ENCODE measurements around the gene C1orf167. TPM values are rescaled to one million over a fixed set of nuclear protein-coding genes. Genes with fewer than 3 reads are reported as not detected.

Gene C1orf167
- total and polyA plus RNA-seq, 2 of the 8 experiments (the other 6 are each of a cell fraction or from before 2014, with no cell fraction given) = 0.70 to 1.3 TPM

DNA sequence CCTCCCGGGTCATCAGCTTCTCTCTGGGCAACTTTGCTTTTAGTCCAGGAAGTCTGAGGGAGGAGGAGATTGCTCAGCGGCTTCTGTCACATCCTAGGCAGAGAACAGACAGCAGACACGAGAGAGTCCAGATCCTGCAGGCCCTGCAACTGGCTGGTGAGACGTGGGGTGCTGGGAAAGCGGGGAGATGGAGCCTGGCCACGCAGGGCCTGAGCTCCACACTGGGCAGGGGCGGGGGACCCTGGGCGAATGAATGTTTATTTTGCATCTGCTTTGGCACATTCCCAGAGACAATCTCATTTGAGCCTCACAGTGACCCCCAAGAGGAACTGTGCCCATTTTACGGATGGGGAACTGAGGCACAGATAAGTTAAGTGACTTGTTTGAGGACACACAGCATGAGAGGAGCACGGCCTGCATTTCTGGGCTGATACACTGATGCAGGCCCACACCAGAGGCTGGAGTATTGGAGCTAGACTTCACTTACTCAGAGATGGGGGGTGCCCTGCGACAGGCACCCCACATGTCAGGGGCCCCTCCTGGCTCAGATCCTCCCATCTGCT lies 9.6 kb downstream of the C1orf167 start (continued):
- TF ChIP-seq SIX5 (IDR thresholded peaks at IDR 0.05; ENCODE audit: low read depth, low read length) = no peak
- no peak for TF ChIP-seq POLR2AphosphoS5 (IDR thresholded peaks at IDR 0.05; ENCODE audit: low read depth, low read length)
- TF ChIP-seq TEAD4 (IDR thresholded peaks at IDR 0.05; ENCODE audit: low read depth, low read length) = no peak
- no peak for TF ChIP-seq ASH2L (IDR thresholded peaks at IDR 0.05; ENCODE audit: low read length)
- TF ChIP-seq SP4 (IDR thresholded peaks at IDR 0.05; ENCODE audit: low read length) = no peak
